HepG2 (cell line): Measurements from ENCODE around the gene CCR9. TPM values are rescaled to one million over a fixed set of nuclear protein-coding genes. Genes with fewer than 3 reads are reported as not detected.
A peak's percentile ranks its signal among the peaks of the same experiment; 100 is the strongest.

Experiments used
- CBX1 ChIP-seq: IDR thresholded peaks from one replicate; pipeline ENCODE4 v1.6.1; 2016; ENCODE audit warnings: antibody characterized with exemption, low read depth
- CC2D1A ChIP-seq: sonication (generic); formaldehyde crosslinking; IDR thresholded peaks from 2 replicates; pipeline ENCODE4 v1.8.1; 2023; ENCODE audit warnings: mild to moderate bottlenecking, missing genetic modification reagents
- KAT2B ChIP-seq: fragments of 150-350 bp; IDR thresholded peaks from 2 replicates; pipeline ENCODE4 v1.6.1; 2014; ENCODE audit warnings: low read depth, low read length, borderline replicate concordance
- MED13 ChIP-seq: sonication (generic); formaldehyde crosslinking; IDR thresholded peaks from 2 replicates; pipeline ENCODE4 v1.5.0; 2020; ENCODE audit warnings: missing genetic modification reagents
- NCOR1 ChIP-seq: fragments of 200-600 bp; sonication (generic); IDR thresholded peaks from 2 replicates; pipeline ENCODE4 v1.7.0; 2017; ENCODE audit warnings: antibody characterized with exemption, low read length, borderline replicate concordance
- NFRKB ChIP-seq: fragments of 450-650 bp; IDR thresholded peaks from 2 replicates; pipeline ENCODE4 v1.6.1; 2017
- RELA ChIP-seq: sonication (generic); formaldehyde crosslinking; IDR thresholded peaks from 2 replicates; pipeline ENCODE4 v1.4.0; 2020; ENCODE audit warnings: missing genetic modification reagents
- SMAD1 ChIP-seq: sonication (generic); formaldehyde crosslinking; IDR thresholded peaks from 2 replicates; pipeline ENCODE4 v1.4.0; 2020; ENCODE audit warnings: missing genetic modification reagents, low read depth, mild to moderate bottlenecking, borderline replicate concordance
- SP140L ChIP-seq: sonication (generic); formaldehyde crosslinking; IDR thresholded peaks from 2 replicates; pipeline ENCODE4 v1.4.0; 2020; ENCODE audit warnings: missing genetic modification reagents, borderline replicate concordance
- ZBTB7B ChIP-seq: sonication (generic); formaldehyde crosslinking; IDR thresholded peaks from 2 replicates; pipeline ENCODE4 v1.4.0; 2020; ENCODE audit warnings: missing genetic modification reagents
- ZNF543 ChIP-seq: sonication (generic); formaldehyde crosslinking; IDR thresholded peaks from 2 replicates; pipeline ENCODE4 v1.4.0; 2020; ENCODE audit warnings: mild to moderate bottlenecking, missing genetic modification reagents
- ZNF790 ChIP-seq: sonication (generic); formaldehyde crosslinking; IDR thresholded peaks from 2 replicates; pipeline ENCODE4 v1.8.0; 2022; ENCODE audit warnings: missing genetic modification reagents, mild to moderate bottlenecking, borderline replicate concordance
- polyA plus RNA-seq, 8 experiments: library from polyadenylated mRNA; depleted of rRNA in 3 of 8; stranded (reverse) in 7 of 8; unstranded in 1 of 8; fragments of >200 nt; fragmentation: Illumina TruSeq in 4 of 8; extraction: Trizol in 4 of 8; gene quantifications; 2 replicates each; pipeline versions ENCODE4 v1.2.1 to v1.2.3, GENCODE V29; 2011 to 2016; ENCODE audit warnings: low read depth in 4 of 8, missing spikeins in 1 of 8, mixed read lengths in 1 of 8; ENCODE audit not compliant: insufficient read depth in 1 of 8
- total RNA-seq, 5 experiments: library from RNA; depleted of rRNA; stranded (reverse); fragments of >200 nt; fragmentation: Illumina TruSeq; extraction: Trizol; gene quantifications; 2 replicates each; pipeline ENCODE4 v1.2.3, GENCODE V29; 2016; ENCODE audit warnings: low read depth in 1 of 5
- TF ChIP-seq, protein P1 (sequence below), 2 experiments: IDR thresholded peaks; 2 replicates each; pipeline ENCODE4 v1.6.1; 2011 to 2012; ENCODE audit warnings: low read length in 2 of 2, borderline replicate concordance in 1 of 2, low read depth in 1 of 2, mild to moderate bottlenecking in 1 of 2, moderate library complexity in 1 of 2
- TF ChIP-seq, protein P2 (sequence below): sonication (generic); formaldehyde crosslinking; IDR thresholded peaks from 2 replicates; pipeline ENCODE4 v1.4.0; 2020; ENCODE audit warnings: missing genetic modification reagents
- TF ChIP-seq, protein P3 (sequence below): sonication (generic); formaldehyde crosslinking; IDR thresholded peaks from 2 replicates; pipeline ENCODE4 v1.5.0; 2020; ENCODE audit warnings: missing genetic modification reagents, mild to moderate bottlenecking, borderline replicate concordance
- TF ChIP-seq, protein P4 (sequence below): IDR thresholded peaks from 2 replicates; pipeline ENCODE4 v1.6.1; 2018; ENCODE audit warnings: missing genetic modification reagents, mild to moderate bottlenecking, missing compliant biosample characterization
- TF ChIP-seq, protein P5 (sequence below): sonication (generic); formaldehyde crosslinking; IDR thresholded peaks from 2 replicates; pipeline ENCODE4 v1.8.0; 2023; ENCODE audit warnings: mild to moderate bottlenecking, missing genetic modification reagents
- TF ChIP-seq, protein P6 (sequence below): sonication (generic); formaldehyde crosslinking; IDR thresholded peaks from 2 replicates; pipeline ENCODE4 v1.8.0; 2022; ENCODE audit warnings: low read depth, missing genetic modification reagents

The CCR9 gene
- total and polyA plus RNA-seq, 2 of the 13 experiments (the other 11 are each of a cell fraction or from before 2014, with no cell fraction given): not detected

DNA sequence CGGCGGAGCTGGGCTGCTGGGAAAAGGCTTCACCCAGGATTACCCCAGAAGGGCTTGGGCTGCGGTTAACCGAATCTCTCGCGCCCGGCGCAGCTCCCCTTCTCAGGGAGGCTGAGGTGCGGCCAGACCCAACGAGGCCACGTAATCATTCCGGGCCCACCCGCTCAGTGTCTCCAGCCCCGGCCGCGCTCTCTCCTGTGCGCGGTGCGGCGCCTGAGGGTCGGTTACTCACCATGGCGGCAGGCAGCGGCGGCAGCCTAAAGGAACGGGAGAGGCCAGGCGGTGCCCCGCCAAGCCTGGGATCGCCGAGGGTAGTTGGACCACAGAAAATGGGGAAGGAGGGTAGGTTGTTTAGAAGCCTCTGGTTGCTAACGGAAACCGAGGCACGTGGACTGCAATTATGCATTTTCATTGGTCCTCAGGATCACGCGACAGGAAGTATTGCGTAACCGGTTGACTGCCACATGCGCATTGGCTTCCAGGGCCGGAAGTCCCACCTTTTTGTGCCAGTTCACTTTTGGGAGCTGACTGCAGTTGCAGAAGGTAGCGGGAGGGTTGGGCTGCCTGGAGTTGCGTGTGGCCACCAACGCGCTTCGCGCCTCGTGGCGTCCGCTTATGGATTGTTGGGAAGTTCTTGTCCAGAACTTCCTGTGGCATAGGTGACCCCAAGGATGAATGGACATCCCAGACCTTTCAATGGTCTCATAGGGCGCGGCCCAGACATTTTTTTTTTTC is 44.4 kb upstream of the CCR9 start, which contains the start of gene LZTFL1 (continued):
- TF ChIP-seq ZNF790 (CRISPR knock-in tag) (no peak), ZNF543 (CRISPR knock-in tag) (no peak), MED13 (no peak), ZBTB7B (CRISPR knock-in tag) (0 out of 2 replicates have a peak, but pooled peaks have one; percentile 26), SMAD1 (CRISPR knock-in tag) (no peak), NFRKB (no peak), KAT2B (no peak), CBX1 (peak; percentile 98), CC2D1A (CRISPR knock-in tag) (no peak), RELA (no peak), SP140L (CRISPR knock-in tag) (no peak), NCOR1 (no peak)
- TF ChIP-seq, protein P1, sequence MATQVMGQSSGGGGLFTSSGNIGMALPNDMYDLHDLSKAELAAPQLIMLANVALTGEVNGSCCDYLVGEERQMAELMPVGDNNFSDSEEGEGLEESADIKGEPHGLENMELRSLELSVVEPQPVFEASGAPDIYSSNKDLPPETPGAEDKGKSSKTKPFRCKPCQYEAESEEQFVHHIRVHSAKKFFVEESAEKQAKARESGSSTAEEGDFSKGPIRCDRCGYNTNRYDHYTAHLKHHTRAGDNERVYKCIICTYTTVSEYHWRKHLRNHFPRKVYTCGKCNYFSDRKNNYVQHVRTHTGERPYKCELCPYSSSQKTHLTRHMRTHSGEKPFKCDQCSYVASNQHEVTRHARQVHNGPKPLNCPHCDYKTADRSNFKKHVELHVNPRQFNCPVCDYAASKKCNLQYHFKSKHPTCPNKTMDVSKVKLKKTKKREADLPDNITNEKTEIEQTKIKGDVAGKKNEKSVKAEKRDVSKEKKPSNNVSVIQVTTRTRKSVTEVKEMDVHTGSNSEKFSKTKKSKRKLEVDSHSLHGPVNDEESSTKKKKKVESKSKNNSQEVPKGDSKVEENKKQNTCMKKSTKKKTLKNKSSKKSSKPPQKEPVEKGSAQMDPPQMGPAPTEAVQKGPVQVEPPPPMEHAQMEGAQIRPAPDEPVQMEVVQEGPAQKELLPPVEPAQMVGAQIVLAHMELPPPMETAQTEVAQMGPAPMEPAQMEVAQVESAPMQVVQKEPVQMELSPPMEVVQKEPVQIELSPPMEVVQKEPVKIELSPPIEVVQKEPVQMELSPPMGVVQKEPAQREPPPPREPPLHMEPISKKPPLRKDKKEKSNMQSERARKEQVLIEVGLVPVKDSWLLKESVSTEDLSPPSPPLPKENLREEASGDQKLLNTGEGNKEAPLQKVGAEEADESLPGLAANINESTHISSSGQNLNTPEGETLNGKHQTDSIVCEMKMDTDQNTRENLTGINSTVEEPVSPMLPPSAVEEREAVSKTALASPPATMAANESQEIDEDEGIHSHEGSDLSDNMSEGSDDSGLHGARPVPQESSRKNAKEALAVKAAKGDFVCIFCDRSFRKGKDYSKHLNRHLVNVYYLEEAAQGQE (IDR thresholded peaks at IDR 0.05; ENCODE audit: borderline replicate concordance in 1 of 2, low read depth in 1 of 2, low read length in 2 of 2): no peak
- TF ChIP-seq, protein P2, sequence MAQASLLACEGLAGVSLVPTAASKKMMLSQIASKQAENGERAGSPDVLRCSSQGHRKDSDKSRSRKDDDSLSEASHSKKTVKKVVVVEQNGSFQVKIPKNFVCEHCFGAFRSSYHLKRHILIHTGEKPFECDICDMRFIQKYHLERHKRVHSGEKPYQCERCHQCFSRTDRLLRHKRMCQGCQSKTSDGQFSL (CRISPR knock-in tag): no peak
- TF ChIP-seq, protein P3, sequence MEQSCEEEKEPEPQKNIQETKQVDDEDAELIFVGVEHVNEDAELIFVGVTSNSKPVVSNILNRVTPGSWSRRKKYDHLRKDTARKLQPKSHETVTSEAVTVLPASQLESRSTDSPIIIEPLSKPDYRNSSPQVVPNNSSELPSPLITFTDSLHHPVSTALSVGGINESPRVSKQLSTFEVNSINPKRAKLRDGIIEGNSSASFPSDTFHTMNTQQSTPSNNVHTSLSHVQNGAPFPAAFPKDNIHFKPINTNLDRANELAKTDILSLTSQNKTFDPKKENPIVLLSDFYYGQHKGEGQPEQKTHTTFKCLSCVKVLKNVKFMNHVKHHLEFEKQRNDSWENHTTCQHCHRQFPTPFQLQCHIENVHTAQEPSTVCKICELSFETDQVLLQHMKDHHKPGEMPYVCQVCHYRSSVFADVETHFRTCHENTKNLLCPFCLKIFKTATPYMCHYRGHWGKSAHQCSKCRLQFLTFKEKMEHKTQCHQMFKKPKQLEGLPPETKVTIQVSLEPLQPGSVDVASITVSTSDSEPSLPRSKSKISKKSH: 0 out of 2 replicates have a peak, but pooled peaks have one; percentile 63
- TF ChIP-seq, protein P4, sequence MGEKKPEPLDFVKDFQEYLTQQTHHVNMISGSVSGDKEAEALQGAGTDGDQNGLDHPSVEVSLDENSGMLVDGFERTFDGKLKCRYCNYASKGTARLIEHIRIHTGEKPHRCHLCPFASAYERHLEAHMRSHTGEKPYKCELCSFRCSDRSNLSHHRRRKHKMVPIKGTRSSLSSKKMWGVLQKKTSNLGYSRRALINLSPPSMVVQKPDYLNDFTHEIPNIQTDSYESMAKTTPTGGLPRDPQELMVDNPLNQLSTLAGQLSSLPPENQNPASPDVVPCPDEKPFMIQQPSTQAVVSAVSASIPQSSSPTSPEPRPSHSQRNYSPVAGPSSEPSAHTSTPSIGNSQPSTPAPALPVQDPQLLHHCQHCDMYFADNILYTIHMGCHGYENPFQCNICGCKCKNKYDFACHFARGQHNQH (CRISPR knock-in tag): 0 out of 2 replicates have a peak, but pooled peaks have one; percentile 43
- TF ChIP-seq, protein P5, sequence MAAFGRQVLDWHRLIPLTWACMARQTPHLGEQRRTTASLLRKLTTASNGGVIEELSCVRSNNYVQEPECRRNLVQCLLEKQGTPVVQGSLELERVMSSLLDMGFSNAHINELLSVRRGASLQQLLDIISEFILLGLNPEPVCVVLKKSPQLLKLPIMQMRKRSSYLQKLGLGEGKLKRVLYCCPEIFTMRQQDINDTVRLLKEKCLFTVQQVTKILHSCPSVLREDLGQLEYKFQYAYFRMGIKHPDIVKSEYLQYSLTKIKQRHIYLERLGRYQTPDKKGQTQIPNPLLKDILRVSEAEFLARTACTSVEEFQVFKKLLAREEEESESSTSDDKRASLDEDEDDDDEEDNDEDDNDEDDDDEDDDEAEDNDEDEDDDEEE: peak; percentile 71; the same call in 1 of the 2 replicates
- TF ChIP-seq, protein P6, sequence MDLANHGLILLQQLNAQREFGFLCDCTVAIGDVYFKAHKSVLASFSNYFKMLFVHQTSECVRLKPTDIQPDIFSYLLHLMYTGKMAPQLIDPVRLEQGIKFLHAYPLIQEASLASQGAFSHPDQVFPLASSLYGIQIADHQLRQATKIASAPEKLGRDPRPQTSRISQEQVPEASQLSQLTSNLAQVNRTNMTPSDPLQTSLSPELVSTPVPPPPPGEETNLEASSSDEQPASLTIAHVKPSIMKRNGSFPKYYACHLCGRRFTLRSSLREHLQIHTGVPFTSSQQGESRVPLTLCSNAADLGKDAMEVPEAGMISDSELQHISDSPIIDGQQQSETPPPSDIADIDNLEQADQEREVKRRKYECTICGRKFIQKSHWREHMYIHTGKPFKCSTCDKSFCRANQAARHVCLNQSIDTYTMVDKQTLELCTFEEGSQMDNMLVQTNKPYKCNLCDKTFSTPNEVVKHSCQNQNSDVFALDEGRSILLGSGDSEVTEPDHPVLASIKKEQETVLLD (CRISPR knock-in tag): no peak
